Astrocyte (in vitro differentiated cells and primary cell): ENCODE measurements around the gene TSR3. TPM values are rescaled to one million over a fixed set of nuclear protein-coding genes. Genes with fewer than 3 reads are reported as not detected.

Experiments used
- DNase-seq: peaks from one replicate; pipeline ENCODE4 v3.0.0-alpha.2; 2010; ENCODE audit warnings: low read depth
- FAIRE-seq: peaks from 2 replicates; lab custom pipeline; 2011; peaks lifted over from hg19 to GRCh38; lab: Jason Lieb, UNC
- H2AFZ ChIP-seq: 2 replicates; pipeline ENCODE4 v1.6.0; 2012; ENCODE audit warnings: low read depth, low read length, inconsistent platforms
- H3K27ac ChIP-seq: 2 replicates; pipeline ENCODE4 v1.5.1; 2011; ENCODE audit warnings: low read depth, low read length, inconsistent platforms
- H3K27me3 ChIP-seq: 2 replicates; pipeline ENCODE4 v1.6.0; 2011; ENCODE audit warnings: low read length, inconsistent platforms; ENCODE audit not compliant: insufficient read depth
- H3K36me3 ChIP-seq: 2 replicates; pipeline ENCODE4 v1.5.1; 2011; ENCODE audit warnings: low read length, inconsistent platforms; ENCODE audit not compliant: insufficient read depth
- H3K4me1 ChIP-seq: 2 replicates; pipeline ENCODE4 v1.5.1; 2011; ENCODE audit warnings: low read length, inconsistent platforms; ENCODE audit not compliant: insufficient read depth
- H3K4me2 ChIP-seq: 2 replicates; pipeline ENCODE4 v1.6.0; 2012; ENCODE audit warnings: low read length, inconsistent platforms
- H3K4me3 ChIP-seq: 2 replicates; pipeline ENCODE4 v1.5.1; 2011; ENCODE audit warnings: low read depth, mild to moderate bottlenecking, low read length, inconsistent platforms; ENCODE audit not compliant: insufficient read depth
- H3K79me2 ChIP-seq: 2 replicates; pipeline ENCODE4 v1.6.0; 2012; ENCODE audit warnings: mild to moderate bottlenecking, low read length, inconsistent platforms; ENCODE audit not compliant: insufficient read depth
- H3K9ac ChIP-seq: 2 replicates; pipeline ENCODE4 v1.6.0; 2012; ENCODE audit warnings: mild to moderate bottlenecking, low read length, inconsistent platforms
- H3K9me3 ChIP-seq: 2 replicates; pipeline ENCODE4 v1.5.1; 2012; ENCODE audit warnings: low read depth, mild to moderate bottlenecking, low read length, inconsistent platforms; ENCODE audit not compliant: insufficient read depth
- H4K20me1 ChIP-seq: 2 replicates; pipeline ENCODE4 v1.6.0; 2012; ENCODE audit warnings: low read length, inconsistent platforms; ENCODE audit not compliant: insufficient read depth
- H3K27ac Mint-ChIP-seq: one replicate; pipeline ENCODE4 v1.8.0; 2021; ENCODE audit warnings: mild to moderate bottlenecking, mixed read lengths; ENCODE audit not compliant: unreplicated experiment
- H3K27me3 Mint-ChIP-seq: one replicate; pipeline ENCODE4 v1.8.0; 2021; ENCODE audit warnings: low read depth, mixed read lengths; ENCODE audit not compliant: unreplicated experiment
- H3K36me3 Mint-ChIP-seq: one replicate; pipeline ENCODE4 v1.8.0; 2021; ENCODE audit warnings: low read depth, mixed read lengths; ENCODE audit not compliant: unreplicated experiment
- H3K4me1 Mint-ChIP-seq: one replicate; pipeline ENCODE4 v1.8.0; 2021; ENCODE audit warnings: low read depth, mixed read lengths; ENCODE audit not compliant: unreplicated experiment
- H3K4me3 Mint-ChIP-seq: one replicate; pipeline ENCODE4 v1.8.0; 2021; ENCODE audit warnings: mild to moderate bottlenecking, moderate library complexity, mixed read lengths; ENCODE audit not compliant: unreplicated experiment
- H3K9me3 Mint-ChIP-seq: one replicate; pipeline ENCODE4 v1.8.0; 2021; ENCODE audit warnings: mild to moderate bottlenecking, mixed read lengths; ENCODE audit not compliant: unreplicated experiment
- EZH2 ChIP-seq: IDR thresholded peaks from 2 replicates; pipeline ENCODE4 v1.6.1; 2012; ENCODE audit warnings: mild to moderate bottlenecking, low read length, inconsistent platforms; ENCODE audit not compliant: insufficient read depth
- total RNA-seq: library from RNA; stranded (reverse); gene quantifications from 2 replicates; pipeline ENCODE4 v1.2.1, GENCODE V29; 2021
- TF ChIP-seq, protein P1 (sequence below): IDR thresholded peaks from 2 replicates; pipeline ENCODE4 v1.5.1; 2011; ENCODE audit warnings: low read depth, mild to moderate bottlenecking, inconsistent platforms, low read length, moderate library complexity; ENCODE audit not compliant: insufficient read depth

Gene TSR3
- total RNA-seq, 1 donor from 2014 or later = 63.3 TPM

DNA sequence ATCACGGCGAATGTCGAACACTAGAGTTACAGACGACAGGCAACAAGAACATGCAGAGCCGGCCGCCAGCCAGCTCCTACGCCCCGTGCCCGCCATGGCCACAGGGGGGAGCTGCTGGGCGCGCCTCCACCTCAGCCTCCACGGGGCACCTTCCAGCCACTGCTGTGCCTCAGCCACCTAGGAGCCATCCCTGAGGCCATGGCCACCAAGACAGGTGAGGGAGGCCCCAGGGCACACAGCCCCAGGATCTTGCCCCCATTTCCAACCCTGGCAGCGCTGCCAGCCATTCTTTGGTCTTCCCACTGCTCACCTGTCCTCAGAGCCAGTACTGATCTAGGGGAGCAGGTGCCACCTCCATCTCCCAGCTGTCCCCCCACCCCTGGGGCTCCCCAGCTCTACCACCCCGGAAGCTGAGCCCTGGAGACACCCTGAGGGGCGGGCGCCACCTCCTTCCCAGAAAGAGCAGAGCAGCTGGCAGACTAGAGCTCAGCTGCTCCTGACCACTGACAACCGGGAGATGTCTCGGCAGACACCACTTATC lies 11.9 kb upstream of the TSR3 start:
- TF ChIP-seq, protein P1, sequence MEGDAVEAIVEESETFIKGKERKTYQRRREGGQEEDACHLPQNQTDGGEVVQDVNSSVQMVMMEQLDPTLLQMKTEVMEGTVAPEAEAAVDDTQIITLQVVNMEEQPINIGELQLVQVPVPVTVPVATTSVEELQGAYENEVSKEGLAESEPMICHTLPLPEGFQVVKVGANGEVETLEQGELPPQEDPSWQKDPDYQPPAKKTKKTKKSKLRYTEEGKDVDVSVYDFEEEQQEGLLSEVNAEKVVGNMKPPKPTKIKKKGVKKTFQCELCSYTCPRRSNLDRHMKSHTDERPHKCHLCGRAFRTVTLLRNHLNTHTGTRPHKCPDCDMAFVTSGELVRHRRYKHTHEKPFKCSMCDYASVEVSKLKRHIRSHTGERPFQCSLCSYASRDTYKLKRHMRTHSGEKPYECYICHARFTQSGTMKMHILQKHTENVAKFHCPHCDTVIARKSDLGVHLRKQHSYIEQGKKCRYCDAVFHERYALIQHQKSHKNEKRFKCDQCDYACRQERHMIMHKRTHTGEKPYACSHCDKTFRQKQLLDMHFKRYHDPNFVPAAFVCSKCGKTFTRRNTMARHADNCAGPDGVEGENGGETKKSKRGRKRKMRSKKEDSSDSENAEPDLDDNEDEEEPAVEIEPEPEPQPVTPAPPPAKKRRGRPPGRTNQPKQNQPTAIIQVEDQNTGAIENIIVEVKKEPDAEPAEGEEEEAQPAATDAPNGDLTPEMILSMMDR = no peak
- no peak for TF ChIP-seq EZH2
- no peak overlapping the region for H3K27ac Mint-ChIP-seq
- no peak overlapping the region for H3K27ac ChIP-seq
- H3K4me2 ChIP-seq = no peak overlapping the region
- peaks cover 7% of the 10 kb centered on the region for H3K36me3 ChIP-seq
- no peaks in the 10 kb centered on the region for H3K27me3 ChIP-seq
- H4K20me1 ChIP-seq = peaks cover 49% of the 10 kb centered on the region
- no peak for FAIRE-seq
- H3K4me1 Mint-ChIP-seq = no peaks in the 10 kb centered on the region
- no peak overlapping the region for H3K9ac ChIP-seq
- no peaks in the 10 kb centered on the region for H3K9me3 Mint-ChIP-seq
- no peak overlapping the region for H2AFZ ChIP-seq
- H3K9me3 ChIP-seq = no peaks in the 10 kb centered on the region
- no peaks in the 10 kb centered on the region for H3K4me1 ChIP-seq
- peaks cover 38% of the 10 kb centered on the region for H3K79me2 ChIP-seq
- H3K36me3 Mint-ChIP-seq = peaks cover 2% of the 10 kb centered on the region
- H3K4me3 ChIP-seq = no peak overlapping the region
- H3K27me3 Mint-ChIP-seq = no peaks in the 10 kb centered on the region
- DNase-seq = no peak
- H3K4me3 Mint-ChIP-seq = no peak overlapping the region

DNA sequence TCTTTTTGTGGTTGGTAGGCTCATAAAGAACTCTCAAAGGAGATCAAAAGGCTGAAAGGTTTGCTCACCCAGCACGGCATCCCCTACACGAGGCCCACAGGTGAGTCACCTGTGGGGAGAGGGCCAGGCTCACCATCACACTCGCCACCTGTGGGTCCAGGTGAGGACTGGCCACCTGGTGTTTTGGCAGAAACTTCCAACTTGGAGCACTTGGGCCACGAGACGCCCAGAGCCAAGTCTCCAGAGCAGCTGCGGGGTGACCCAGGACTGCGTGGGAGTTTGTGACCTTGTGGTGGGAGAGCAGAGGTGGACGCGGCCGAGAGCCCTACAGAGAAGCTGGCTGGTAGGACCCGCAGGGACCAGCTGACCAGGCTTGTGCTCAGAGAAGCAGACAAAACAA lies 11.1 kb upstream of the TSR3 start:
- no peaks in the 10 kb centered on the region for H3K9me3 ChIP-seq
- TF ChIP-seq, protein P1 = no peak
- TF ChIP-seq EZH2 = no peak
- Mint-ChIP-seq H3K27ac (no peak overlapping the region), H3K36me3 (peaks cover 2% of the 10 kb centered on the region), H3K4me1 (peaks cover 3% of the 10 kb centered on the region), H3K27me3 (no peaks in the 10 kb centered on the region), H3K4me3 (no peak overlapping the region), H3K9me3 (no peaks in the 10 kb centered on the region)
- peaks cover 7% of the 10 kb centered on the region for H3K36me3 ChIP-seq
- H3K4me3 ChIP-seq = no peak overlapping the region
- peaks cover 46% of the 10 kb centered on the region for H3K79me2 ChIP-seq
- H3K4me2 ChIP-seq = no peak overlapping the region
- DNase-seq (no peak), FAIRE-seq (no peak)
- no peak overlapping the region for H2AFZ ChIP-seq
- H3K4me1 ChIP-seq = no peaks in the 10 kb centered on the region
- H4K20me1 ChIP-seq = peaks cover 56% of the 10 kb centered on the region
- H3K27me3 ChIP-seq = no peaks in the 10 kb centered on the region
- no peak overlapping the region for H3K9ac ChIP-seq
- no peak overlapping the region for H3K27ac ChIP-seq

DNA sequence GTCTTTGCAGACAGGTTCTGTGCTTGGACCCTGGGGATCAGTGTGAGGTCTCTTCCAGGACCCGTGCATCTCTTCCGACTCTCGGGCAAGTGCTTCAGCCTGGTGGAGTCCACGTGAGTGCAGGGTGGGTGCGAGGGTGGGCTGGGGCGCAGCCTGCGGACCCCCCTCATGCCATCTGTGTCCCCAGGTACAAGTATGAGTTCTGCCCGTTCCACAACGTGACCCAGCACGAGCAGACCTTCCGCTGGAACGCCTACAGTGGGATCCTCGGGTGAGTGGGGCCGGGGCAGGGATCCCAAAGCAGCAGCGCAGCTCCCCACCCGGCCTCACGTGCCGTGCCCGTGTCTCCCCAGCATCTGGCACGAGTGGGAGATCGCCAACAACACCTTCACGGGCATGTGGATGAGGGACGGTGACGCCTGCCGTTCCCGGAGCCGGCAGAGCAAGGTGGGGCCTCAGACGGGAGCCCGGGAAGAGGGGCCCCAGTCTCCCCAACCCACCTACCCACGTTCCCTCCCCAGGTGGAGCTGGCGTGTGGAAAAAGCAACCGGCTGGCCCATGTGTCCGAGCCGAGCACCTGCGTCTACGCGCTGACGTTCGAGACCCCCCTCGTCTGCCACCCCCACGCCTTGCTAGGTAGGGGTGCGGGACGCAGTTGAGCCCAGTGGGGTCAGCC lies 10.1 kb upstream of the TSR3 start:
- no peak overlapping the region for H2AFZ ChIP-seq
- Mint-ChIP-seq H3K4me1 (peaks cover 3% of the 10 kb centered on the region), H3K4me3 (no peak overlapping the region), H3K36me3 (peaks cover 2% of the 10 kb centered on the region), H3K27ac (no peak overlapping the region), H3K9me3 (no peaks in the 10 kb centered on the region), H3K27me3 (no peaks in the 10 kb centered on the region)
- no peaks in the 10 kb centered on the region for H3K4me1 ChIP-seq
- H3K36me3 ChIP-seq = peaks cover 7% of the 10 kb centered on the region
- DNase-seq (no peak), FAIRE-seq (no peak)
- H3K27me3 ChIP-seq = no peaks in the 10 kb centered on the region
- peaks cover 52% of the 10 kb centered on the region for H3K79me2 ChIP-seq
- no peak overlapping the region for H3K9ac ChIP-seq
- H3K9me3 ChIP-seq = no peaks in the 10 kb centered on the region
- no peak overlapping the region for H3K4me3 ChIP-seq
- H3K4me2 ChIP-seq = no peak overlapping the region
- TF ChIP-seq, protein P1 = no peak
- no peak for TF ChIP-seq EZH2
- H3K27ac ChIP-seq = no peak overlapping the region
- H4K20me1 ChIP-seq = peaks cover 61% of the 10 kb centered on the region
